GM10248 (cell line): Measurements from ENCODE around the gene PDK1.

Experiments used
- CTCF ChIA-PET: fragments of 300-600 bp; sonication (Branson Sonifier 250); formaldehyde crosslinking; extraction: SDS; loops from one replicate; lab custom pipeline; 2021; ENCODE audit warnings: antibody characterized with exemption; lab: Yijun Ruan, JAX
- POLR2A ChIA-PET: fragments of 350-650 bp; sonication (Branson Sonifier 250); formaldehyde crosslinking; extraction: SDS; loops from one replicate; lab custom pipeline; 2020; ENCODE audit warnings: antibody characterized with exemption; lab: Yijun Ruan, JAX
- DNase-seq: peaks from one replicate; pipeline ENCODE4 v3.0.0; 2012; ENCODE audit errors: extremely low spot score
- CTCF ChIP-seq: IDR thresholded peaks from 2 replicates; pipeline ENCODE4 v1.5.1; 2012; ENCODE audit warnings: mild to moderate bottlenecking, low read depth; ENCODE audit errors: extremely low read depth, missing control alignments, control extremely low read depth

Gene PDK1

GRCh38 chr2:172555522-172556283 is at the start of gene PDK1:
Gene PDK1, plus strand, starts transcription at chr2:172556090. Its CDS starts 61 bp downstream, at chr2:172556151.
- DNase-seq: peak; percentile 97
- POLR2A ChIA-PET: interaction anchor here (0.6 kb wide), 1 partner anchor 866 kb away, joined by 8 read pairs; no protein-coding TSS in a partner anchor
- CTCF ChIA-PET: interaction anchor here (1.0 to 1.7 kb wide), 3 partner anchors 25 to 118 kb away, joined by 3 to 4 read pairs (median 3); no protein-coding TSS in a partner anchor
- TF ChIP-seq CTCF: no peak

- no peak for TF ChIP-seq CTCF
- no peak for DNase-seq
- ChIA-PET POLR2A (no interaction called here), CTCF (no interaction called here)
Observed at GRCh38 chr2:172507199-172507598, 48.7 kb upstream of the PDK1 start.

GRCh38 chr2:172510088-172510487 is 45.8 kb upstream of the PDK1 start:
- DNase-seq: no peak
- ChIA-PET POLR2A (no interaction called here), CTCF (interaction anchor here (1.1 to 1.3 kb wide), 2 partner anchors 18 to 48 kb away, joined by 3 read pairs; no protein-coding TSS in a partner anchor)
- TF ChIP-seq CTCF: no peak

- no peak for DNase-seq
- POLR2A ChIA-PET: no interaction called here
- TF ChIP-seq CTCF: no peak
- CTCF ChIA-PET: no interaction called here
Observed at GRCh38 chr2:172510548-172510947, 45.3 kb upstream of the PDK1 start.

GRCh38 chr2:172512810-172513523 is 42.9 kb upstream of the PDK1 start:
- POLR2A ChIA-PET: no interaction called here
- no peak for TF ChIP-seq CTCF
- CTCF ChIA-PET: no interaction called here
- no peak for DNase-seq

GRCh38 chr2:172513524-172513900 is 42.4 kb upstream of the PDK1 start:
- CTCF ChIA-PET: no interaction called here
- DNase-seq: no peak
- POLR2A ChIA-PET: no interaction called here
- no peak for TF ChIP-seq CTCF
